Measurements from ENCODE around the gene HMGXB4. TPM values are rescaled to one million over a fixed set of nuclear protein-coding genes. Genes with fewer than 3 reads are reported as not detected.

HMGXB4 gene
- total RNA-seq, 1 donor from 2014 or later = 45.7 TPM

DNA sequence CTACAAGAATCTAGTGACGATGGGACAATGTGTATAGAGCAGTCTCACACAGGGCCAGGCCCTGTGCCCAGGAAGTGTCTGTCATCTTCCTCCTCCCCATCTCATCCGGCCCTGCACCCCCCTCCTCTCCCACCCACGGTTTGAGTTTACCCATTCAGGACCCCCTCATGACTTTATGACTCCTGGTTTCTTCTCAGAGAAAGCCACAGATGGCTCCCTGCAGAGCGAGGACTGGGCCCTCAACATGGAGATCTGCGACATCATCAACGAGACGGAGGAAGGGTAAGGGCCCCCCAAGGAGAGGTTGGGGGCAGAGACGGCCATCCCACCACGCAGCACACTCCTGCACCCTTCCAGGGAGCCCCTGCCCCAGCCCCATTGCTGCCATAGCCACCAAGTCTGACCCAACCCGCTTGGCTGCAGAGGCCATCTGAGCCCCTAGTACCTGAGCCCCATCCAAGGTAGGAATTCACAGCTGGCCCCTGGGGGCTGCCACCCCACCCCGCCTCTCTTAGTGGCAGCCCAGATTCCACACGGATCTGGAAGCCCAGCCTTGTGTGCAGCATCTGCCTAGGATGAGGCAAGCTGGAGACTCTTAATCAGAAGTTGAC, 60.5 kb downstream of the HMGXB4 start:
- H3K9me3 Mint-ChIP-seq = no peaks in the 10 kb centered on the region
- no peak for DNase-seq (ENCODE audit: low spot score)
- peaks cover 2% of the 10 kb centered on the region for H3K36me3 Mint-ChIP-seq (ENCODE audit: low read depth)
- H3K4me1 Mint-ChIP-seq (ENCODE audit: low read depth) = peaks cover 22% of the 10 kb centered on the region
- no peak overlapping the region for H3K4me3 Mint-ChIP-seq
- no peak overlapping the region for H3K27ac Mint-ChIP-seq
- intact Hi-C loops (cut with micrococcal nuclease) = no loop called here
- H3K27me3 Mint-ChIP-seq (ENCODE audit: insufficient read depth) = no peaks in the 10 kb centered on the region

DNA sequence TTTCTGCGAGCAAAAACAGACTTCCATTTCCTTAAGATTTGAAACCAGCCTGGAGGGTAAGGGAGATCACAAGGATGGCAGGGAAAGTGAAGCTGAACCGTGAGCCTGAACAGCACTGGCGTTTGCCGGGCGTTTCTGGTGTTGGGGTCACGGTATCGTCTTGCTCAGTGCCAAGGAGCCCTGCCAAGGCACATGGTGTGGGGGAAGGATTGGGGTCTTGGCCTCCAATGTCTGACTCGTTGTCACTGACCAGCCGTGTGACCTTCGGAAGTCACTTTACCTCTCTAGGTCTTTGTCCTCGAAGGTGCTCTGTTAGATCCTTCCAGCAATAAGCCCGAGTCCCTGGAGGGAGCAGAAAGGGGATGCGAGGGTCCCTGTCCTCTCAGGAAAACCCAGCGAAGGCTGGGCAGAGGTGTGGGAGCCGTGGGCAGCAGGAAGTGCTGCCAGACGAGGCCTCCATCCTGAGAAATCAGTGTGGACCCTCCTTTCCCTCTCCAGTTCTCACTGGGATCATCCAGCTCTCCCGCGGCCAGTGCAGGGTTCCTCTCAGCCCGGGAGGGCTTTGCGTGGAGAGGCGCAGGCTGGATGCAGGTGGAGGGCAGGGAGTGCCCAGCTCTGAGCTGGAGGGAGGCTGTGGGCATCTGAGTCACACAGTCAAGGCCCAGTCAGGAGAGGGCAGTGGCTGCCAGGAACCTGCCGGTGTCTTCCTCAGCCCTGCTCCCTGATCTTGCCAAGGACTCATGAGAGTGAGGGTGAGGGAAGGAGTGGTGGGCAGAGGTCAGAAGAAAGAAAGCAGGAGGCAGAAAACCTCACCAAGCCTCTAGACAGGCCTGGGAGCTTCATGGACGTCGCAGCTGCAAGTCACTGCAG, 61.3 kb downstream of the HMGXB4 start:
- no peak for DNase-seq (ENCODE audit: low spot score)
- Mint-ChIP-seq H3K9me3 (no peaks in the 10 kb centered on the region), H3K27ac (no peak overlapping the region), H3K36me3 (ENCODE audit: low read depth) (peaks cover 5% of the 10 kb centered on the region), H3K4me3 (no peak overlapping the region), H3K27me3 (ENCODE audit: insufficient read depth) (no peaks in the 10 kb centered on the region), H3K4me1 (ENCODE audit: low read depth) (peaks cover 14% of the 10 kb centered on the region)
- intact Hi-C loops (cut with micrococcal nuclease) = no loop called here

GRCh38 chr22:35319244-35319985, 62.1 kb downstream of the HMGXB4 start:
- peaks cover 10% of the 10 kb centered on the region for H3K36me3 Mint-ChIP-seq (ENCODE audit: low read depth)
- peaks cover 6% of the 10 kb centered on the region for H3K4me1 Mint-ChIP-seq (ENCODE audit: low read depth)
- DNase-seq (ENCODE audit: low spot score) = no peak
- no peaks in the 10 kb centered on the region for H3K9me3 Mint-ChIP-seq
- H3K27me3 Mint-ChIP-seq (ENCODE audit: insufficient read depth) = no peaks in the 10 kb centered on the region
- no peak overlapping the region for H3K27ac Mint-ChIP-seq
- H3K4me3 Mint-ChIP-seq = no peak overlapping the region
- intact Hi-C loops (cut with micrococcal nuclease) = no loop called here

DNA sequence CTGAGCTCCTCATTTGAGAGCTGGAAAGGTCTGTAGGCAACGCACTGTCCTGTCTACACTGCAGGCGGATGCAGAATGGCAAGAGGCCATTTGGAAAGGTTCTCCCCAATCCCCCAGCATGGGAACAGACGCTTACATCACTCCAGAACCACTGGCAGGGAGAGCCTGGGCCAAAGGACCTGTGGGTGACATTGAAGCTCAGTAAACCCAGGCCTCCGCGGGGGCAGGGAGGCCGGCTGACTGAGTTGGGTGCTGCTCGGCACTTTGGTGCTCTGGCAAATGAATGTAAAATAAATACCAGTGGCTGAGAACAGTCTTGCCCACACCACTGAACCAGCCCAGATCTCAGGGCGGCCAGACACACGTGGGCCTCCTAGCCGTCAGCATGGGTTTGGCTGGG, 64.8 kb downstream of the HMGXB4 start:
- intact Hi-C loops (cut with micrococcal nuclease) = no loop called here
- no peak for DNase-seq (ENCODE audit: low spot score)
- Mint-ChIP-seq H3K4me1 (ENCODE audit: low read depth) (no peaks in the 10 kb centered on the region), H3K4me3 (no peak overlapping the region), H3K36me3 (ENCODE audit: low read depth) (peaks cover 33% of the 10 kb centered on the region), H3K27me3 (ENCODE audit: insufficient read depth) (no peaks in the 10 kb centered on the region), H3K9me3 (no peaks in the 10 kb centered on the region), H3K27ac (no peak overlapping the region)

DNA sequence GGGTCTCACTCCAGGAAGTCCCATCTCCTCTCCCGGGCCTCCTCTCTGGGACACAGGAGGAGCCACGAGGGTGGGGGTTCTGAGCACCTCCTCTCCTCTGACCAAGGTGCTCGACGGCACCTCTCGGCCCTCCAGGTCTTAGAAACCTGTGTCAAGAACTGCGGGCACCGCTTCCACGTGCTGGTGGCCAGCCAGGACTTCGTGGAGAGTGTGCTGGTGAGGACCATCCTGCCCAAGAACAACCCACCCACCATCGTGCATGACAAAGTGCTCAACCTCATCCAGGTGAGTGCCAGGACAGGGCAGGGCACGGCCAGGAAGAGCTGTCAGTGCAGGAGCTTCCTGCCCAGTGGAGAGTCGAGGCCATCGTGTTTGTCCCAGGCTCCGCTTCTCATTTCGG, 65.6 kb downstream of the HMGXB4 start:
- Mint-ChIP-seq H3K4me1 (ENCODE audit: low read depth) (no peaks in the 10 kb centered on the region), H3K9me3 (no peaks in the 10 kb centered on the region), H3K4me3 (no peak overlapping the region), H3K27ac (no peak overlapping the region), H3K27me3 (ENCODE audit: insufficient read depth) (no peaks in the 10 kb centered on the region), H3K36me3 (ENCODE audit: low read depth) (peaks cover 36% of the 10 kb centered on the region)
- no peak for DNase-seq (ENCODE audit: low spot score)
- intact Hi-C loops (cut with micrococcal nuclease) = no loop called here

- no peak overlapping the region for H3K27ac Mint-ChIP-seq
- no peak for DNase-seq (ENCODE audit: low spot score)
- intact Hi-C loops (cut with micrococcal nuclease) = no loop called here
- H3K9me3 Mint-ChIP-seq = no peaks in the 10 kb centered on the region
- H3K4me1 Mint-ChIP-seq (ENCODE audit: low read depth) = no peaks in the 10 kb centered on the region
- no peaks in the 10 kb centered on the region for H3K27me3 Mint-ChIP-seq (ENCODE audit: insufficient read depth)
- H3K36me3 Mint-ChIP-seq (ENCODE audit: low read depth) = peaks cover 36% of the 10 kb centered on the region
- H3K4me3 Mint-ChIP-seq = no peak overlapping the region
These were observed 66.0 kb downstream of the HMGXB4 start for GRCh38 chr22:35323305-35323704.

DNA sequence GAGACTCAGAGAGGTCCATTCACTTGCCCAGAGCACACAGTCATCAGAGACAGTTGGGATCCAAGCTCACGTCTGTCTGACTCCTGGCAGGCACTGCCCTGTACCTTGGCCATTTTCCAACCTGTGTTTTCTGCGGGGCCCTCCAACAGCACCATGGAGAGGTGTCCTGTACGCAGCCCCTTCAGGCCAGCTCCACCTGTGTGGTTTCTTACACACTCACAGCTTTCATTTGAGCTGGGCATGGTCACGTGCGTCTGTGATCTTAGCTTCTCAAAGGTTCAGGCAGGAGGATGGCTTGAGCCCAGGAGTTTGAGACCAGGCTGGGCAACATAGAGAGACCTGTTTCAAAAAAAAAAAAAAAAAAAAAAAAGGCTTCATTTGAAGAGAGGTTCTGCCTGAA, 66.8 kb downstream of the HMGXB4 start:
- Mint-ChIP-seq H3K4me3 (no peak overlapping the region), H3K9me3 (no peaks in the 10 kb centered on the region), H3K27ac (no peak overlapping the region), H3K36me3 (ENCODE audit: low read depth) (peaks cover 36% of the 10 kb centered on the region), H3K27me3 (ENCODE audit: insufficient read depth) (no peaks in the 10 kb centered on the region), H3K4me1 (ENCODE audit: low read depth) (peaks cover 1% of the 10 kb centered on the region)
- DNase-seq (ENCODE audit: low spot score) = no peak
- intact Hi-C loops (cut with micrococcal nuclease) = no loop called here

- H3K4me3 Mint-ChIP-seq = no peak overlapping the region
- H3K27ac Mint-ChIP-seq = no peak overlapping the region
- no peak for DNase-seq (ENCODE audit: low spot score)
- H3K4me1 Mint-ChIP-seq (ENCODE audit: low read depth) = peaks cover 7% of the 10 kb centered on the region
- H3K27me3 Mint-ChIP-seq (ENCODE audit: insufficient read depth) = no peaks in the 10 kb centered on the region
- intact Hi-C loops (cut with micrococcal nuclease) = no loop called here
- H3K9me3 Mint-ChIP-seq = no peaks in the 10 kb centered on the region
- peaks cover 38% of the 10 kb centered on the region for H3K36me3 Mint-ChIP-seq (ENCODE audit: low read depth)
These were observed 67.5 kb downstream of the HMGXB4 start for GRCh38 chr22:35324762-35325161.

- intact Hi-C loops (cut with micrococcal nuclease) = no loop called here
- Mint-ChIP-seq H3K4me1 (ENCODE audit: low read depth) (peaks cover 10% of the 10 kb centered on the region), H3K27ac (peak overlapping the region; percentile 7), H3K4me3 (no peak overlapping the region), H3K9me3 (no peaks in the 10 kb centered on the region), H3K27me3 (ENCODE audit: insufficient read depth) (no peaks in the 10 kb centered on the region), H3K36me3 (ENCODE audit: low read depth) (peaks cover 39% of the 10 kb centered on the region)
- DNase-seq (ENCODE audit: low spot score) = no peak
These were observed 67.9 kb downstream of the HMGXB4 start for GRCh38 chr22:35325209-35325608.

- Mint-ChIP-seq H3K4me3 (no peak overlapping the region), H3K27ac (no peak overlapping the region), H3K4me1 (ENCODE audit: low read depth) (peaks cover 15% of the 10 kb centered on the region), H3K9me3 (no peaks in the 10 kb centered on the region), H3K36me3 (ENCODE audit: low read depth) (peaks cover 45% of the 10 kb centered on the region), H3K27me3 (ENCODE audit: insufficient read depth) (no peaks in the 10 kb centered on the region)
- intact Hi-C loops (cut with micrococcal nuclease) = no loop called here
- DNase-seq (ENCODE audit: low spot score) = no peak
These were observed 69.7 kb downstream of the HMGXB4 start for GRCh38 chr22:35326854-35327562.

DNA sequence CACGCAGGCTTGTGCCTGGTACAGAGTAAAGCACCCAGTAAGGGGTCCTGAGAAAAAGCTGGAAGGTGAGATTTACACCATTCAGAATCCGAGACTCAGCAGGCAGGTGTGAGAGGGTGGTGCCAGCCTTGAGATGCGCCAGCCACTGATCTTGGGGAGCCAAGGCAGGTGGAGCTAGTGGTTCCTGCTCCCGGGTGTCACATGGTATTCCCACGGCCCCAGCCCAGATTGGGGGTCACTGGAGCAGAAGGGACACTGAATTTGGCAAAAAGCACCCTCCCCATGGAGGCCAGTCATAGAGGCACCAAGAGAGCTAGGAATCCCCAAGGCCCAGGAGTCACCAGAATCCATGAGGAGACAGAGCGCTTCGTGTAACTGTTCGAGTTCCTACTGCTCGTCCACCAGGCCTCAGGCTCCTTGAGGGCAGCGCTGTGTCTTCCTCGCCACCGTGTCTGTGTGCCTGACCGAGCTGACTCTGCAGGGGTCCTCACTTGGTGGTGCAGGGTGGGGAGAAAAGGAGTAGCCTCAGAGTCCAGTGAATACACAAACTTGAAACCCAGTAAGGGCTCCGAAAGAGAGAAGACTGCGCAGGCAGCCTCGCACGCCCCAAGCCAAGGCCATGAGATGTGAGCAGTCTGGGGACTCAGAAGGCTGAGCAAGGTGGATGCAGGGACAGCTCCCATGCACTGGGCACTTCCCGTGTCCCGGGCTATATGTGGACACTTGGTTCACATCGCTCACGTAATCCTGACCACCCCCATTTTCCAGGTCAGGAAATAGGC, 70.6 kb downstream of the HMGXB4 start:
- intact Hi-C loops (cut with micrococcal nuclease) = no loop called here
- Mint-ChIP-seq H3K36me3 (ENCODE audit: low read depth) (peaks cover 52% of the 10 kb centered on the region), H3K27ac (no peak overlapping the region), H3K4me3 (no peak overlapping the region), H3K9me3 (no peaks in the 10 kb centered on the region), H3K4me1 (ENCODE audit: low read depth) (peaks cover 15% of the 10 kb centered on the region), H3K27me3 (ENCODE audit: insufficient read depth) (no peaks in the 10 kb centered on the region)
- DNase-seq (ENCODE audit: low spot score) = no peak

GRCh38 chr22:35328472-35328885, 71.2 kb downstream of the HMGXB4 start:
- peaks cover 52% of the 10 kb centered on the region for H3K36me3 Mint-ChIP-seq (ENCODE audit: low read depth)

More at GRCh38 chr22:35328472-35328885, 71.2 kb downstream of the HMGXB4 start:
- intact Hi-C loops (cut with micrococcal nuclease) = no loop called here
- no peak for DNase-seq (ENCODE audit: low spot score)
- Mint-ChIP-seq H3K27me3 (ENCODE audit: insufficient read depth) (no peaks in the 10 kb centered on the region), H3K27ac (no peak overlapping the region), H3K9me3 (no peaks in the 10 kb centered on the region), H3K4me1 (ENCODE audit: low read depth) (peaks cover 15% of the 10 kb centered on the region), H3K4me3 (no peak overlapping the region)

Data from activated T-helper 1 cell treated with anti-CD3 and anti-CD28 coated beads, Interleukin-12 subunit alpha, Interleukin-12 subunit beta, Interleukin-2, Interleukin-4 antibody, amounts not matched to agents 30 ng/mL and 10 ng/mL and 1 ng/mL, durations not matched to agents 14 hours and 24 hours and 36 hours (primary cell).